ENCODE measurements around the gene NOL4L.

NOL4L gene

GRCh38 chr20:32559753-32560380, 25.3 kb downstream of the NOL4L start:
- DNase-seq = no peak

GRCh38 chr20:32559205-32559752, 25.9 kb downstream of the NOL4L start:
- DNase-seq = no peak

GRCh38 chr20:32558526-32558925, 26.6 kb downstream of the NOL4L start:
- DNase-seq = no peak

- no peak for DNase-seq
Observed at GRCh38 chr20:32557319-32557718, 27.8 kb downstream of the NOL4L start.

- DNase-seq = no peak
Observed at GRCh38 chr20:32556312-32557184, 28.6 kb downstream of the NOL4L start.

- no peak for DNase-seq
Observed at GRCh38 chr20:32555584-32555983, 29.5 kb downstream of the NOL4L start.

GRCh38 chr20:32554965-32555289, 30.2 kb downstream of the NOL4L start:
- no peak for DNase-seq

- no peak for DNase-seq
Observed at GRCh38 chr20:32553618-32554017, 31.5 kb downstream of the NOL4L start.

- no peak for DNase-seq
Observed at GRCh38 chr20:32551693-32552092, 33.4 kb downstream of the NOL4L start.

- DNase-seq = no peak
Observed at GRCh38 chr20:32549842-32550241, 35.3 kb downstream of the NOL4L start.

GRCh38 chr20:32547753-32548034, 37.4 kb downstream of the NOL4L start:
- DNase-seq = no peak

- DNase-seq = no peak
Observed at GRCh38 chr20:32546918-32547752, 38.0 kb downstream of the NOL4L start.

- DNase-seq = no peak
Observed at GRCh38 chr20:32544893-32545840, 40.0 kb downstream of the NOL4L start.

GRCh38 chr20:32544260-32544722, 40.8 kb downstream of the NOL4L start:
- DNase-seq = no peak

GRCh38 chr20:32543570-32544259, 41.4 kb downstream of the NOL4L start:
- DNase-seq = no peak

- DNase-seq = no peak
Observed at GRCh38 chr20:32542259-32542615, 42.9 kb downstream of the NOL4L start.

- DNase-seq = no peak
Observed at GRCh38 chr20:32541323-32542258, 43.5 kb downstream of the NOL4L start.

- no peak for DNase-seq
Observed at GRCh38 chr20:32539817-32540675, 45.1 kb downstream of the NOL4L start.

GRCh38 chr20:32539026-32539816, 45.9 kb downstream of the NOL4L start:
- no peak for DNase-seq

All from NCI-H1694 (cell line).